Liver (tissue), 9 donors: ENCODE data around the gene MOB3B. TPM values are rescaled to one million over a fixed set of nuclear protein-coding genes. Genes with fewer than 3 reads are reported as not detected.

ENCODE experiments used
- DNase-seq: peaks from one replicate; pipeline ENCODE4 v3.0.0-alpha.2; 2017; ENCODE audit warnings: low spot score
- H3K27ac ChIP-seq, 2 donors: one replicate each; pipeline ENCODE4 v1.7.0; 2013; ENCODE audit warnings: inconsistent platforms in 2 of 2, low read length in 2 of 2, control low read depth in 1 of 2, low read depth in 1 of 2, mild to moderate bottlenecking in 1 of 2
- H3K27me3 ChIP-seq, 4 donors: one replicate each; pipeline versions ENCODE4 v1.6.1 to v1.7.0; 2013; ENCODE audit warnings: low read length in 3 of 4, inconsistent platforms in 1 of 4, mild to moderate bottlenecking in 1 of 4, moderate library complexity in 1 of 4; ENCODE audit not compliant: control insufficient read depth in 4 of 4, insufficient read depth in 4 of 4
- H3K36me3 ChIP-seq, 4 donors: one replicate each; pipeline versions ENCODE4 v1.6.1 to v1.7.0; 2013; ENCODE audit warnings: low read length in 3 of 4, mild to moderate bottlenecking in 3 of 4, low read depth in 1 of 4, moderate library complexity in 1 of 4; ENCODE audit not compliant: control insufficient read depth in 4 of 4, insufficient read depth in 3 of 4
- H3K4me1 ChIP-seq, 4 donors: one replicate each; pipeline versions ENCODE4 v1.6.1 to v1.7.0; 2013; ENCODE audit warnings: low read length in 3 of 4, mild to moderate bottlenecking in 3 of 4, moderate library complexity in 1 of 4; ENCODE audit not compliant: control insufficient read depth in 4 of 4, insufficient read depth in 4 of 4
- H3K4me3 ChIP-seq, 3 donors: one replicate each; pipeline versions ENCODE4 v1.6.1 to v1.7.0; 2013; ENCODE audit warnings: low read length in 3 of 3, control low read depth in 1 of 3, low read depth in 1 of 3, mild to moderate bottlenecking in 1 of 3
- H3K9ac ChIP-seq, 2 donors: one replicate each; pipeline ENCODE4 v1.7.0; 2013; ENCODE audit warnings: low read length in 2 of 2, mild to moderate bottlenecking in 2 of 2, moderate library complexity in 2 of 2, control low read depth in 1 of 2, low read depth in 1 of 2
- H3K9me3 ChIP-seq, 4 donors: one replicate each; pipeline versions ENCODE4 v1.6.1 to v1.7.0; 2013; ENCODE audit warnings: low read length in 3 of 4; ENCODE audit not compliant: control insufficient read depth in 4 of 4
- CTCF ChIP-seq: fragments of 150-350 bp; IDR thresholded peaks from 2 replicates; pipeline ENCODE4 v1.5.1; 2017; ENCODE audit warnings: improper control_type of control experiment, low read depth, low read length; ENCODE audit not compliant: missing input control
- EGR1 ChIP-seq, 2 donors: IDR thresholded peaks; 2 replicates each; pipeline ENCODE4 v1.6.1; 2016 to 2018; ENCODE audit warnings: antibody characterized with exemption in 2 of 2, low read depth in 2 of 2
- FOXA1 ChIP-seq: IDR thresholded peaks from 2 replicates; pipeline ENCODE4 v1.6.1; 2016; ENCODE audit warnings: antibody characterized with exemption
- FOXA2 ChIP-seq: IDR thresholded peaks from 2 replicates; pipeline ENCODE4 v1.6.1; 2016; ENCODE audit warnings: antibody characterized with exemption
- GABPA ChIP-seq, 2 donors: IDR thresholded peaks in 1 of 2; conservative IDR thresholded peaks in 1 of 2; 2 replicates each; pipeline ENCODE4 v1.6.1; 2016; ENCODE audit warnings: antibody characterized with exemption in 2 of 2, mild to moderate bottlenecking in 1 of 2, moderate library complexity in 1 of 2
- HNF4G ChIP-seq: IDR thresholded peaks from 2 replicates; pipeline ENCODE4 v1.6.1; 2016; ENCODE audit warnings: antibody characterized with exemption
- JUND ChIP-seq, 2 donors: IDR thresholded peaks; 2 replicates each; pipeline ENCODE4 v1.6.1; 2016; ENCODE audit warnings: antibody characterized with exemption in 2 of 2
- MAX ChIP-seq: IDR thresholded peaks from 2 replicates; pipeline ENCODE4 v1.6.1; 2016; ENCODE audit warnings: antibody characterized with exemption
- NR2F2 ChIP-seq: IDR thresholded peaks from 2 replicates; pipeline ENCODE4 v1.6.1; 2016; ENCODE audit warnings: antibody characterized with exemption
- RAD21 ChIP-seq, 2 donors: IDR thresholded peaks; 2 replicates each; pipeline ENCODE4 v1.6.1; 2016; ENCODE audit warnings: antibody characterized with exemption in 2 of 2, mild to moderate bottlenecking in 2 of 2
- REST ChIP-seq: IDR thresholded peaks from 2 replicates; pipeline ENCODE4 v1.6.1; 2016; ENCODE audit warnings: antibody characterized with exemption, mild to moderate bottlenecking
- SP1 ChIP-seq: IDR thresholded peaks from 2 replicates; pipeline ENCODE4 v1.6.1; 2018; ENCODE audit warnings: antibody characterized with exemption, mild to moderate bottlenecking
- TAF1 ChIP-seq: conservative IDR thresholded peaks from 2 replicates; pipeline ENCODE4 v1.6.1; 2016; ENCODE audit warnings: antibody characterized with exemption, mild to moderate bottlenecking
- YY1 ChIP-seq: IDR thresholded peaks from 2 replicates; pipeline ENCODE4 v1.6.1; 2016; ENCODE audit warnings: antibody characterized with exemption, mild to moderate bottlenecking
- ZBTB33 ChIP-seq: IDR thresholded peaks from 2 replicates; pipeline ENCODE4 v1.6.1; 2016; ENCODE audit warnings: antibody characterized with exemption
- WGBS: extraction: QIAGEN DNeasy Blood & Tissue Kit; methylation state at CpG from one replicate; pipeline ENCODE4 v1.1.7; 2013; 5-methylcytosine and 5-hydroxymethylcytosine counted together
- polyA plus RNA-seq, 2 donors: library from polyadenylated mRNA; stranded (reverse) in 1 of 2; unstranded in 1 of 2; fragments of 200-250 nt in 1 of 2; fragments of >200 nt in 1 of 2; fragmentation: Nextera tagmentation in 1 of 2; extraction: Ambion mirVana in 1 of 2; gene quantifications; one replicate each; pipeline versions ENCODE4 v1.2.1 to v1.2.3, GENCODE V29; 2013 to 2015
- total RNA-seq, 2 donors: library from RNA; depleted of rRNA; stranded (reverse); fragments of >200 nt; gene quantifications; one replicate each; pipeline ENCODE4 v1.2.3, GENCODE V29; 2014
- TF ChIP-seq, protein P1 (sequence below): IDR thresholded peaks from 2 replicates; pipeline ENCODE4 v1.6.1; 2016; ENCODE audit warnings: antibody characterized with exemption
- donor health status: healthy.
- donor health status: healthy.
- donor health status: healthy.
- donor health status: healthy.
- donor health status: healthy.

The MOB3B gene
- total and polyA plus RNA-seq, 4 donors: 0.36 to 1.1 (median 0.76) TPM

DNA sequence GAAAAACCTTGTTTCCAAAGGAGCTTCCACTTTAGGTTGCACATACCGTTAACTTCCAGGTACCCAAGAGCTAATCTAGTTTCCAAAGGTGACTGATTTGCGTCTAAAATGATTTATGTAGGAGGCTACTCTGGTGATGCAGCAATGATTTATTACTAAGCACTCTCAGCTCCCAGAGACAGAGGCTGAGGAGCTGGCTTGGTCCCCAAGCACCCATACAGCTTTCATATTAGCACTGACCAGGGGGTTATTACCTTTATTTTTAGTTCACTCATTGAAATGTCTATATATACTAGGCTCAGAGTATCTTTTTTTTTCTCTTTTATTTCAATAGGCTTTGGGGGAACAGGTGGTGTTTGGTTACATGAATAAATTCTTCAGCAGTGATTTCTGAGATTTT is 141.5 kb downstream of the MOB3B start:
- H3K27ac ChIP-seq: no peak overlapping the region
- peaks cover 9 to 41% (median 34%) of the 10 kb centered on the region in 4 donors for H3K4me1 ChIP-seq
- no peak overlapping the region for H3K4me3 ChIP-seq
- DNase-seq: no peak
- H3K9me3 ChIP-seq: no peaks in the 10 kb centered on the region
- no peaks in the 10 kb centered on the region for H3K36me3 ChIP-seq
- TF ChIP-seq, protein P1, sequence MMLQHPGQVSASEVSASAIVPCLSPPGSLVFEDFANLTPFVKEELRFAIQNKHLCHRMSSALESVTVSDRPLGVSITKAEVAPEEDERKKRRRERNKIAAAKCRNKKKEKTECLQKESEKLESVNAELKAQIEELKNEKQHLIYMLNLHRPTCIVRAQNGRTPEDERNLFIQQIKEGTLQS: no peak
- TF ChIP-seq JUND (IDR thresholded peaks at IDR 0.05): no peak
- no peak for TF ChIP-seq SP1
- no peak for TF ChIP-seq HNF4G
- no peak for TF ChIP-seq EGR1 (IDR thresholded peaks at IDR 0.05; ENCODE audit: low read depth in 2 of 2)
- no peak for TF ChIP-seq FOXA1
- TF ChIP-seq ZBTB33: no peak
- TF ChIP-seq MAX: no peak
- no peak for TF ChIP-seq REST
- no peaks in the 10 kb centered on the region for H3K27me3 ChIP-seq
- WGBS: 74% methylated on average over 2 of the region's 2 CpGs
- no peak overlapping the region for H3K9ac ChIP-seq

GRCh38 chr9:27387722-27388121 is 141.9 kb downstream of the MOB3B start:
- no peak for DNase-seq
- no peak overlapping the region for H3K27ac ChIP-seq
- peaks cover 9 to 41% (median 34%) of the 10 kb centered on the region in 4 donors for H3K4me1 ChIP-seq

More at GRCh38 chr9:27387722-27388121, 141.9 kb downstream of the MOB3B start:
- TF ChIP-seq, protein P1: no peak
- TF ChIP-seq RAD21 (IDR thresholded peaks at IDR 0.05): no peak
- TF ChIP-seq CTCF: no peak
- no peak for TF ChIP-seq REST
- TF ChIP-seq EGR1 (IDR thresholded peaks at IDR 0.05; ENCODE audit: low read depth in 2 of 2): no peak
- TF ChIP-seq FOXA1: no peak
- TF ChIP-seq SP1: no peak
- TF ChIP-seq NR2F2: no peak
- no peak for TF ChIP-seq ZBTB33
- no peak for TF ChIP-seq TAF1
- no peak for TF ChIP-seq MAX
- no peak for TF ChIP-seq GABPA (IDR thresholded peaks at IDR 0.05 in 1 of 2, conservative IDR thresholded peaks at IDR 0.05 in 1 of 2)
- TF ChIP-seq FOXA2: no peak
- TF ChIP-seq YY1: no peak
- Histone ChIP-seq H3K27me3 (no peaks in the 10 kb centered on the region), H3K4me3 (no peak overlapping the region), H3K9ac (no peak overlapping the region), H3K9me3 (no peaks in the 10 kb centered on the region), H3K36me3 (no peaks in the 10 kb centered on the region)
- 72% methylated on average over 3 of the region's 3 CpGs for WGBS
